Kidney epithelial cell (primary cell): ENCODE measurements around the gene NAGA. TPM values are rescaled to one million over a fixed set of nuclear protein-coding genes. Genes with fewer than 3 reads are reported as not detected.
"Not testable (repeated sequence)": the region's sequence is repeated elsewhere in the genome, so short reads cannot be mapped to it uniquely, and the experiment has no call there.

Experiments used
- DNase-seq: peaks from one replicate; pipeline ENCODE4 v3.0.0-alpha.2; 2010; ENCODE audit warnings: low read depth
- H3K27me3 ChIP-seq: 2 replicates; pipeline ENCODE4 v1.6.0; 2011; ENCODE audit warnings: low read length; ENCODE audit not compliant: control insufficient read depth, insufficient read depth
- H3K36me3 ChIP-seq: 2 replicates; pipeline ENCODE4 v1.5.1; 2011; ENCODE audit warnings: low read length; ENCODE audit not compliant: control insufficient read depth, insufficient read depth
- H3K4me3 ChIP-seq: 2 replicates; pipeline ENCODE4 v1.5.1; 2011; ENCODE audit warnings: low read depth, mild to moderate bottlenecking, control low read depth, low read length
- CTCF ChIP-seq: IDR thresholded peaks from 2 replicates; pipeline ENCODE4 v1.5.1; 2011; ENCODE audit warnings: mild to moderate bottlenecking, moderate library complexity, low read length, control low read depth, inconsistent platforms; ENCODE audit not compliant: insufficient read depth, poor library complexity, severe bottlenecking
- total RNA-seq: library from RNA; depleted of rRNA; stranded (reverse); fragments of >200 nt; gene quantifications from 2 replicates; pipeline ENCODE4 v1.2.3, GENCODE V29; 2015

NAGA gene
- total RNA-seq, 1 donor from 2014 or later = 26.3 TPM

GRCh38 chr22:42108848-42109247 lies 38.2 kb upstream of the NAGA start:
- H3K27me3 ChIP-seq = no peaks in the 10 kb centered on the region
- H3K4me3 ChIP-seq = no peak overlapping the region
- TF ChIP-seq CTCF = no peak
- DNase-seq = no peak
- H3K36me3 ChIP-seq = no peaks in the 10 kb centered on the region

DNA sequence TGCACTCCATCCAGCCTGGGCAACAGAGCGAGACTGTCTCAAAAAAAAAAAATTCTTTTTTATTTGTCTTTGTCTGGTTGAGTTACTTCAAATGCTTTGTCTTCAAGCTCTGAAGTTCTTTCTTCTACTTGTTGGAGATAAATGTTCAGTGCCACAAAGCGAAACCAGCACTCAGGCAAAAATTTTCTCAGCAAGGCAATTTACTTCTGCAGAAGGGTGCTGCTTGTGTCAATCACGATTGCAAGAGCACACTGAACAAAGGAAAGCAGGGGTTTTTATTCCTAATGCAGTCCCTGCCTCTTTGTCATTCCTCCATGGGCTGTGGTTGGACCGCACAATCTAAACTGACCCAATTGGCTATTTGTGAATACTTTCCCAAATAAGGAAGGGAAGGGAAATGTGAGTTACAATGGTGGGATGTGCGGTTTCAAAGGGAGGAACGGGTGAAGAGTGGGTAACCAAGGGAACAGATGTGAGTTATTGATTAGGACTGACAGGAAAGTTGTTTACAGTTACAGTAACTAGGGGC lies 33.8 kb upstream of the NAGA start:
- not testable (repeated sequence) for H3K27me3 ChIP-seq, DNase-seq, H3K4me3 ChIP-seq, H3K36me3 ChIP-seq

GRCh38 chr22:42101199-42101598 lies 30.6 kb upstream of the NAGA start:
- no peak for DNase-seq
- no peak overlapping the region for H3K4me3 ChIP-seq
- TF ChIP-seq CTCF = no peak
- no peaks in the 10 kb centered on the region for H3K36me3 ChIP-seq
- no peaks in the 10 kb centered on the region for H3K27me3 ChIP-seq

GRCh38 chr22:42091455-42091782 lies 20.8 kb upstream of the NAGA start:
- Histone ChIP-seq H3K36me3 (no peaks in the 10 kb centered on the region), H3K4me3 (peak overlapping the region; percentile 56), H3K27me3 (no peaks in the 10 kb centered on the region)
- TF ChIP-seq CTCF = no peak
- no peak for DNase-seq

DNA sequence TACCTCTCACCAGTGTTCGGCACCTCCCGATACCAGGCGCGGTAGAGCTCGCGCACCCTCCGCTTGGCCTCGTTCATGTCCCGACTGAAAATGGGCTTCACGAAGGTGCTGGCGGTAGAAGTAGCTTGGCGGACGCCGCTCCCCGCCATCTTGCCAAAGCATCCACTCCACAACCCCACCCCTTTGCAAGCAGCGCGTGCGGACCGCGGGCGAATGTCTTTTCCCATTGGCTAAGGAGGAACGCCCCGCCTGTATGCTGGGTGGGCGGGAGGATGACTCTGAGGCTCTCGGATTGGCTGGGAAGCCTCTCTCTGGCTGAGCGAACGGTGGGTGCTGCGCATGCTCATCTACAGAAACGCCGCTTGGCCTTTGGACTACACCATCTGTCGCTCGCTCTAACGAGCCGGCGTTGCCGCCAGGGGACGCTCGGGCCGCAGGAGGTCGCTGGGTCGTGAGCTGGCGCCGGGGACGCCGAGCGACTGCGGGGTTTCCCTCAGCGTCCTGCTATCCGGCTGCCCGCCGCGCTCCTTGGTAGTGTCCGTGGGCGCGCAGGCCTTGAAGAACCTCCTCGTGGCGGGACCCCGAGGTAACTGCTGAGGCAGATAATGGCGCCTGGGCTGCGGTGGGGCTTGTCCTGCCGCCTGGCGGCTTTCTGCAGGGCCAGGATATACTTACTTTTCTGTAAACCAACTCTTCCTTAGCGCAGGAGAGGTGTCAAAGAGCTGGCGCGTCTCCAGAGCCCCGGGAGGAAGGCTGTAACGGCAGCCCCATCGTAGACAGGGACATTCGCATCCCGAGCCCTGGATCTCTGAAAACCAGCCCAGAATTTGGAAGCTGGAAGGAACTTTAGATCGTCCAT lies 20.2 kb upstream of the NAGA start, which contains the start of gene NDUFA6:
NDUFA6 (minus strand) TSS at position 177 of the 859 bp plus-strand sequence; CDS start at position 149, 28 bp downstream.
- H3K36me3 ChIP-seq = no peaks in the 10 kb centered on the region
- H3K4me3 ChIP-seq = peak within 1 kb of the TSS; percentile 75
- TF ChIP-seq CTCF = peak; percentile 88
- no peaks in the 10 kb centered on the region for H3K27me3 ChIP-seq
- DNase-seq = peak; percentile 95

- DNase-seq = no peak
- no peaks in the 10 kb centered on the region for H3K36me3 ChIP-seq
Measured at GRCh38 chr22:42086051-42086450, 15.4 kb upstream of the NAGA start.

More at GRCh38 chr22:42086051-42086450, 15.4 kb upstream of the NAGA start:
- Histone ChIP-seq H3K27me3 (no peaks in the 10 kb centered on the region), H3K4me3 (no peak overlapping the region)
- TF ChIP-seq CTCF = no peak
